M059J (cell line): ENCODE data around the gene NMT1. TPM values are rescaled to one million over a fixed set of nuclear protein-coding genes. Genes with fewer than 3 reads are reported as not detected.

Source experiments
- DNase-seq: peaks from one replicate; pipeline ENCODE4 v3.0.0-alpha.2; 2012; ENCODE audit warnings: low read depth
- total RNA-seq: library from RNA; depleted of rRNA; stranded (reverse); fragments of >200 nt; shearing (Covaris generic); gene quantifications from 2 replicates; pipeline ENCODE4 v1.2.3, GENCODE V29; 2014; rRNA removed

NMT1 gene
- total RNA-seq, 1 experiment from 2014 or later, result 83.4 TPM

DNA sequence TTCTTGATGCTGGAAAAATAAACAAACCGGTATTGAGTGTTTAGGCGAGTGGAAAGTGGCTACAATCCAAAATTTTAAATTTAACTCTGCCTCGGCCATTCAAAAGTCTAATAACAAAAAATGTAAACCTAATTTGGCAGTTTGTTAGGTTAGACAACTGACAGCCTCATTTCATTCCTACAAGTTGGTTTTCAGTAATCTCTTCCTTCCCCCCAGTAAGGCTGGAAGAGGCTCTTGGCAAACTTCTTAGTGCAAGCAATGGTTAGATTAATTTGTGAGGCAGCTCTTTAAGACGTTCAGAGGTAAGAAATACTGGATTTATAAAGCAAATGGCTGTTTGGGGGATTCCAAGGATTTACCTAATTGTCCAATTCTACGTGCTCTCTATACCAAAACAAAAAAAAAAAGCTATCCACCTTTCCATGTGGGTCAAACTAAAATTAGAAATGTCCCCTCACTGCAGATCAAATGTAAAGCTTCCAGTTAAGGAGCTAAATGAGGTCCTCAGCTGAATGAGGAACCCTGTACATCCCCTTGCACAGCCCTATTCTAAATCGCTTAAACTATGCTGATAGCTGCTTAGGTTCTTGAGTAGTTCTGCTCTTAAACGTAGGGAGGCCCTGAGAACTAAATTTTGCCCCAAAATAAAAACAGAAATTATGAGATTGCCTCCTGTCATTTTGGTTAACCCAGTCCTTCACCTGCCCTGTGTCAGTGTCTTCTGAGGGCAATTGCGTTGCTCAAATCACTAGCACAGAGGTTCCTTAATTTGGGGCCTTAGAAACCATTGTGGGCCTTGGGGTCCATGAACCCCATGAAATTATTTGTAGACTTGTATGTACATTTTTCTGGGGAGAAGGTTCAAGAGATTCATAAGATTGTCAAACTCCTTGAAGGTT is 90.0 kb downstream of the NMT1 start:
- DNase-seq, result peak; percentile 24

GRCh38 chr17:45155029-45155428 is 93.9 kb downstream of the NMT1 start:
- DNase-seq, result peak; percentile 34

DNA sequence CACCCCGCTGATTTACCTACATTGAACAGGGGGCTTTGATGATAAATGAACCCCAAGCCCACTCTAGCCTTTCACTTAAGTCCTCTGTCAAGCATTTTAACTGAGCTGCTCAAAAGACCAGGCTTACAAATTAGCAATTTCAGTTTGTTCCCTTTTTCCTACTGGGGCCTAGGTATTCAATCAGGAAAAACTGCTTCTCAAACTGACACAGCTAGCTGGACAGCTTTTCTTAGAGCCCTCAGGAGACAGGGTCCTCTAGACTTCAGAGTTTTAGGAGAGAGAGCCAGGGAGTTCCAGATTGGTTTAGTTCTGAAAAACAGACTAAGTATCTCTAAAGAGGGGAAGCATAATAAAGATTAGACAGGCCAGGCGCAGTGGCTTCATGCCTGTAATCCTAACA is 94.4 kb downstream of the NMT1 start:
- DNase-seq, result no peak

- DNase-seq, result no peak
Observed at GRCh38 chr17:45156242-45156641, 95.1 kb downstream of the NMT1 start.

Other genes with a start within 250 kb of the NMT1 start
- 7.6 and 19.5 TPM in 2 replicates for gene GJC1, start 231.0 kb upstream of the NMT1 start, total RNA-seq
- gene HIGD1B, start 213.4 kb upstream of the NMT1 start, total RNA-seq, result not detected in 2 replicates
- gene EFTUD2, start 161.9 kb upstream of the NMT1 start, total RNA-seq, result 131 and 157 TPM in 2 replicates
- not detected in 2 replicates for gene GFAP, start 145.8 kb upstream of the NMT1 start, total RNA-seq
- gene KIF18B, start 113.5 kb upstream of the NMT1 start, total RNA-seq, result 4.9 and 10.6 TPM in 2 replicates
- 14.7 and 21.4 TPM in 2 replicates for gene C1QL1, start 93.0 kb upstream of the NMT1 start, total RNA-seq
- 19.2 and 22.2 TPM in 2 replicates for gene DCAKD, start 9.7 kb upstream of the NMT1 start, total RNA-seq
- gene PLCD3, start 71.2 kb downstream of the NMT1 start, total RNA-seq, result 31.2 and 36.3 TPM in 2 replicates
- gene ACBD4, start 74.4 kb downstream of the NMT1 start, total RNA-seq, result 1.5 and 3.7 TPM in 2 replicates
- gene HEXIM1, start 87.2 kb downstream of the NMT1 start, total RNA-seq, result 3.4 and 8.0 TPM in 2 replicates
- 3.2 and 7.0 TPM in 2 replicates for gene HEXIM2, start 100.6 kb downstream of the NMT1 start, total RNA-seq
- 3.1 and 5.6 TPM in 2 replicates for gene FMNL1, start 160.6 kb downstream of the NMT1 start, total RNA-seq
- not detected in 2 replicates for gene SPATA32, start 200.8 kb downstream of the NMT1 start, total RNA-seq